GM12891 (cell line): ENCODE measurements around the gene RADIL.

Experiments used
- DNase-seq: peaks from one replicate; pipeline ENCODE4 v3.0.0; 2011; ENCODE audit warnings: low spot score; ENCODE audit not compliant: insufficient read length
- FAIRE-seq: peaks from 2 replicates; lab custom pipeline; 2011; peaks lifted over from hg19 to GRCh38; lab: Jason Lieb, UNC
- PAX5 ChIP-seq: IDR thresholded peaks from 2 replicates; pipeline ENCODE4 v1.6.1; 2011; ENCODE audit warnings: low read length, moderate library complexity, mild to moderate bottlenecking; ENCODE audit not compliant: insufficient read depth, severe bottlenecking
- POLR2A ChIP-seq: IDR thresholded peaks from 2 replicates; pipeline ENCODE4 v1.6.1; 2011; ENCODE audit warnings: low read depth, low read length, control low read depth
- POLR2AphosphoS5 ChIP-seq: IDR thresholded peaks from 2 replicates; pipeline ENCODE4 v1.6.1; 2011; ENCODE audit warnings: low read depth, low read length, control low read depth
- POU2F2 ChIP-seq: IDR thresholded peaks from 2 replicates; pipeline ENCODE4 v1.6.1; 2011; ENCODE audit warnings: low read depth, mild to moderate bottlenecking, control low read depth, low read length, moderate library complexity
- SPI1 ChIP-seq: IDR thresholded peaks from 2 replicates; pipeline ENCODE4 v1.6.1; 2011; ENCODE audit warnings: low read depth, low read length, control low read depth
- TAF1 ChIP-seq: IDR thresholded peaks from 2 replicates; pipeline ENCODE4 v1.6.1; 2011; ENCODE audit warnings: low read depth, low read length, control low read depth

RADIL gene

DNA sequence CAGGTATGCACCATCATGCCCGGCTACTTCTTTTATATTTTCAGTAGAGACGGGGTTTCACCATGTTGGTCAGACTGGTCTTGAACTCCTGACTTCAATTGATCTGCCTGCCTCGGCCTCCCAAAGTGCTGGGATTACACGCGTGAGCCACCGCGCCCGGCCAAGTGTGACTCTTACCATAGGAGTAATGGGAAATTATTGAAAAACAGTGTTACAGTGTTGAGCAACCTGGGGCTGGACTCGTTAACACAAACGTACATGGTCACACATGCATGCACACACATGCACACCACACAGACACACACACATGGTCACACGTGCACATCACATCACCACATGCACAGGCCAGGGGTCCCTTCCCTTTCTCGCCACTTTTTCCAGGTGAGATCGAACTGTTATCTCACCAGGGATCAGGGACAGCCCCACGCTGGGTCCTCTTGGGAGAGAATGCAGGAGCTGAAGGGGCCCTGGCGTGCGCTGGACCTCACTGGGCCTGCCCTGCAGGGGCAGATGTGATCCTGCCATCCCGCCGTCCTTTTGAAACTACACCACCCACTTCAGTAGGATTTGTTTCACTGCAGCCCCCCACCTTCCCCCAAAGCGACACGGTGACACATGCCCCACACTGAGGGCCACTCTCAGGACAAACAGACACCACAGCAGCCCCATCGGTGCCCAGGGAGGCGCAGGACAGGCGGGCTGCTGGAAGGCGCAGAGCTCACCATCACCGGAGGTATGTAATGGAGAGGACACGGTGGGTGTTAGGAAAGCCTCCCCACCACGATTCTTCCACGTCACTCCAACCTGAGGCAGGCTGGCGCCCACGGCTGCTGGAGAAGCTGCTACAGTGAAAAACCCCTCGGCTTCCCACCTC, 10.2 kb downstream of the RADIL start:
- FAIRE-seq = no peak
- no peak for TF ChIP-seq TAF1
- TF ChIP-seq POLR2A = no peak
- no peak for TF ChIP-seq PAX5
- no peak for TF ChIP-seq POU2F2
- TF ChIP-seq POLR2AphosphoS5 = no peak
- no peak for TF ChIP-seq SPI1
- no peak for DNase-seq

DNA sequence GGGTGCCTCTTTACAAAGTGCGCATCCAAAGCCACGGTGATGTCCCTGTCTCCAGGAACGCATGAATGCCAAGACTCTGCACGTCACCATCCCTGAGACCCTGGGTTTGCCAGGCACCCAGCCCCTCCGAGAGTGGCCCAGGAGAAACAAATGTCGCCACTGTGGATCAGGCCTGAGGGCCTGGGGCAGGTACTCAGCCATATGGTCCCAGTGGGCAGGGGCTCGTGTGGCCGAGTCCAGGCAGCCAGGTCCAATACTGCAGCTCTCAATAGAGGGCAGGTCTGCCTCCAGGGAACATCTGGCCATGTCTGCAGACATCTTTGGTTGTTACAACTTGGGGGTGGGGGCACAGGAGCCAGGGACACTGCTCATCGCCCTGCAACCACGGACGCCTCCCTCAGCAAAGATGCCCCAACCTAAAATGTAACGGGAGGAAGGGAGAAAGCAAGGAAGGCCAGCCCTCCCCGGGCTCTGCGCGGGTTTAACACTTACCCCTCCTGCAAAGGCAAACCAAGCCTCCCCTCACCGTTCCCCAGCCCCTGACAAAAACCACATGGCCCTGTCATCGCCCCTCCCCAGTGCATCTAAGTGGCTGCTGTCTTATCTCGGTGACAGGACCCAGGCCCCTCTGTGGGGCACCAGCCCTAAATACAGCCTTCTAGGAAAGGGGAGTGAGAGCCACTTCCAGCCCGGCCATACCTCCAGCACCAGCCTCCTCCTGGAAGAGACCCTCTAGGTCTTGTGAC, 11.4 kb downstream of the RADIL start:
- FAIRE-seq (no peak), DNase-seq (no peak)
- no peak for TF ChIP-seq SPI1
- TF ChIP-seq PAX5 = no peak
- no peak for TF ChIP-seq TAF1
- no peak for TF ChIP-seq POLR2A
- TF ChIP-seq POLR2AphosphoS5 = no peak
- no peak for TF ChIP-seq POU2F2

DNA sequence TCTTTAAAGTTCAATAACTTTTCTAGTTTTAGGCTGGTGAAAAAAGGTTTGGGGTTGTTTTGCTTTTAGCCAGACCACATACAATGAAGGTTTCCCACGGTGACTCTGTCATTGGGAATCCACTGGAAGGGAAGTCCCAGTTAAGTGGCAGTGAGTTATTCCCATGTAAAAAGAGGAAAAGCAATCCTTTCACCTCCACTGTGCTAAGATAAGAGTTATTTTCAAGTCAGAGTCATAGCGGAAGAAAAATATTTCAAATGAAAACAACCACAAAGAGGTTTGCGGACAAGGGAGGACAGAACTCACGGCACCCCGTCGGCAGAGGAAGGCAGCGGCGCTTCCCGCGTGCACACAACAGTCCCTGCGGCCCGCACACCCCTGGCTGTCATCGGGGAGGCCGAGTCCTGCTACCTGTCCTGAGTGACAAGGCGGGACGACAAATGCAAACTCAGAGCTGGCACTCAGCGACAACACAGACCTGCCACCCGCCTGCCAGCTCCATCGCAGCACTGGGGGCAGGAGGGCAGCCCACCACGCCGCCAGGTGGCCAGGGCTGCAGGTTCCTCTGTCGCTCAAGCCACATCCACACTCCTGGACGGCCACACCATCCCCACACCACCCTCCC, 12.3 kb downstream of the RADIL start:
- TF ChIP-seq SPI1 = no peak
- no peak for TF ChIP-seq PAX5
- no peak for TF ChIP-seq TAF1
- no peak for TF ChIP-seq POLR2AphosphoS5
- no peak for TF ChIP-seq POU2F2
- no peak for TF ChIP-seq POLR2A
- no peak for DNase-seq

DNA sequence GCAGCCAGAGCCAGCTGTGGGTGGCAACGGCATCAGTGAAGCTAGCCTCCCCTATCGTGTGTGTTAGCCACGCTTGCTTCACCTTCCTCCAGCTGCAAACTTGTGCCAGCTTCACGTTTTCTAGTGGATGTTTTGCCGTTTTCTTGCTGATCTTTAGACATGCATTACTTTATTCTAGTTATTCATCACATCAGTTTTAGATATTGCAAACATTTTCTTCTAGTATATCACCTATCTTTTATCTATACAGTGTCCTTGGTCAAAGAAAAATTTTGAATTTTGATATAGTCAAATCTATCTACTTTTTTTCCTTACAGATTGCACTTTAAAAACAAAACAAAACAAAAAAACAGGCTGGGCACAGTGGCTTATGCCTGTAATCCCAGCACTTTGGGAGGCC, 15.0 kb downstream of the RADIL start:
- TF ChIP-seq SPI1 (no peak), TAF1 (no peak), POU2F2 (no peak), POLR2AphosphoS5 (no peak)
- no peak for FAIRE-seq
- DNase-seq = no peak

More for the DNA sequence above, 12.3 kb downstream of the RADIL start:
- no peak for FAIRE-seq

DNA sequence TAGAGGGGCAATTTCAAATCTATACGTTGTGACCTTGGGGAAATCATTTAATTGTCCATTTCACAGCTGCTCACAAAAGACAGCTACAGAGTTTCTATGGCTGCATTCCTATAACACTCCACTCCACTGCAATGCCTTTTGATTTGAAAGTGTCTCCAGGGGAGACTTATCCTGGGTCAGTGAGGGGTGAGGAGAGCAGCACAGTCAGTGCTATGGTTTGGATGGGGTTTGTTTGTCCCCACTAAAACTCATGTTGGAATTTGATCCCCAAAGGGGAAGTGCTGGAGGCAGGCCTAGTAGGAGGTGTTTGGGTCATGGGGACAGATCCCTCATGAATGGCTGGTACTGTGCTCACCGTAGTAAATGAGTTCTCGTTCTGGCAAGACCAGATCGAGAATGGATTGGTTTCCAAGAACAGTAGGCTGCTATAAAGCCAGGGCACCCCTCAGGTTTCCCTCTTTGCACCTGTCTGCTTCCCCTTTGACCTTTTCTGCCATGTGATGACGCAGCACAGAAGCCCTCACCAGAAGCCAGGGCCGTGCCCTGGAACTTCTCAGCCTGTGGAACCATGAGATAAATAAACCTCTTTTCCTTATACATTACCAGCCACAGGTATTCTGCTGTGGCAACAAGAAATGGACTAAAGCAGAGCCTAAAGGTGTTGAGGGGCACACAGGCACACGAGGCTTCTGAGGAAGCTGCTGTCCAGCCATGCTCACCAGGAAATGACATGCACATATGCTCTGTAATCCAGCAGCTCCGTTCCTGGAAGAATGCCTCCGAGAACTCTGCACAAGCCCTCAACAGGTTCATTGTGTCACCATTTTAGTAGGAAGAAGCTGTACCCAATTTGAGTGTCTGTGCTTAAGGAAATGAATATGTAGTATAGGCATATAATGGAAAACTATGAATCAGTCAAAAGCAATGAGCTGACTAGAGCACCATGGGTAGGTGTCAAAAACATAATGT, 16.7 kb downstream of the RADIL start:
- DNase-seq (no peak), FAIRE-seq (no peak)
- TF ChIP-seq POU2F2 (no peak), SPI1 (no peak), TAF1 (no peak), POLR2AphosphoS5 (no peak), PAX5 (no peak), POLR2A (no peak)

DNA sequence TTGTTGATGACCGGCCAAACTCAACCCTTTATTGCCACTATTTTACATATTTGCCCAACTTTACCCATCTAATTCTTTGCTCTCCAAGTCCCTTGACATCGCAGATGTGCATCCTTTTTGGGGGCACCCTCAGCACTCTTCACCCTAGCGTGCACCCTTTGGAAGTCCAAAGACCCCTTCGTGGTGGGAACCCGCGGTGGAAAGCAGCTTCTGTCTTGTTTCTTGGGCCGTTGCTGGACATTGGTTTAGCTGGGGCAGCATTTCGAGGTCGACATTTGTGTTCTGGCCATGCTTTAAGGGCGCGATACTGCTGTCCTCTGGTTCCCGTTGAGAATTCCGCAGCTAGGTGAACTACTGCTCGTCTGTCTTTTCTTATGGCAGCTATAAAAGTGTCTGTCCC, 21.4 kb downstream of the RADIL start:
- TF ChIP-seq PAX5 (no peak), SPI1 (no peak), POU2F2 (no peak), POLR2A (no peak), TAF1 (no peak), POLR2AphosphoS5 (no peak)
- FAIRE-seq (no peak), DNase-seq (no peak)

DNA sequence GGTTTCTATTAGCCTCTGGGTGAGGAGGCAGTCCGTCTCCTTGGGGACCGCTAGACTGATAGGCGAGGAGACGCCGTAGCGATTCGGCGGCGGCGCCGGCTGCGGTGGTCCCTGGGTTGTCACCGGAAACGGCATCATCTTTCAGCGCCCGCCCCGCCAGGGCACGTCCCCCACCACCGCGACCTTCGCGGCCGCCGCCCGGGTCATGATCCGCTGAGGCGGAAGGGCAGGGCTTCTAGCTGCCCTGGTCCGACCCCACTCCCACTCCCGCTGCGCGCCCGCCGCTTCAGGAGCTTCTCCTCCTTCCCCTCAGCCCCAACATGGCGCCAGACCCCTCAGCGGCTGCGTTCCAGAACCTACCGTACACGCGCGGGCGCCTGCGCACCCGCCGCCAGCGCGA, 21.8 kb downstream of the RADIL start, which contains the start of gene PAPOLB:
Gene PAPOLB, minus strand, starts transcription at position 358 of the 400 bp plus-strand sequence. Its CDS starts 220 bp downstream, at position 138.
- DNase-seq (no peak), FAIRE-seq (no peak)
- TF ChIP-seq POLR2A (no peak), SPI1 (no peak), PAX5 (no peak), POLR2AphosphoS5 (no peak), TAF1 (no peak), POU2F2 (no peak)

DNA sequence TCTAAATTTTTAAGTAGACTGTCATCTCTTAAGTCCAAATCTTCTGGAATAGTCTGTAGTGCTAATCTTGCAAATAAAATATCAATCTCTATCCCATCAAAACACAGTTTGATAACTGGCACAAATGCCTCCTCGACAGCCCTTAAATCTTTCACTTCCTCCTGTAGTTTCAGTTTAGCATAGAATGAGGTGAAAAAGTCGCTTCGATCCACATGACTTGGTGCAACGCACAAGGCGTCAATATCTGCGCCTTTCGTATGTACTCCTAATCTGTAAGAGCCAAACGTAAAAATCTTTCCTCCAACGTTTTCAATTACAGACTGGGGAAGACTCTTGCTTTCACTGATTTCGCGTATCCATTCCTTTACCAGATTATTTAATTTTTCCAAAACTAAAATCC, 22.3 kb downstream of the RADIL start:
- no peak for DNase-seq
- FAIRE-seq = no peak
- TF ChIP-seq SPI1 (no peak), POU2F2 (no peak), POLR2AphosphoS5 (no peak), TAF1 (no peak), PAX5 (no peak), POLR2A (no peak)
